Mononuclear cell (primary cell): ENCODE measurements around the gene PCDH10. TPM values are rescaled to one million over a fixed set of nuclear protein-coding genes. Genes with fewer than 3 reads are reported as not detected.
"Not testable (repeated sequence)": the region's sequence is repeated elsewhere in the genome, so short reads cannot be mapped to it uniquely, and the experiment has no call there.

Experiments used
- H3K27me3 ChIP-seq: 2 replicates; pipeline ENCODE4 v1.6.0; 2011; ENCODE audit warnings: low read length, control low read depth; ENCODE audit not compliant: insufficient read depth
- H3K4me1 ChIP-seq: 2 replicates; pipeline ENCODE4 v1.5.1; 2011; ENCODE audit warnings: mild to moderate bottlenecking, low read length, control low read depth; ENCODE audit not compliant: insufficient read depth
- H3K4me3 ChIP-seq: 2 replicates; pipeline ENCODE4 v1.5.1; 2011; ENCODE audit warnings: mild to moderate bottlenecking, low read length, moderate library complexity
- H3K9me3 ChIP-seq: 2 replicates; pipeline ENCODE4 v1.5.1; 2011; ENCODE audit warnings: low read depth, mild to moderate bottlenecking, control low read depth, low read length
- total RNA-seq: library from RNA; depleted of rRNA; stranded (reverse); fragments of >200 nt; gene quantifications from one replicate; pipeline ENCODE4 v1.2.3, GENCODE V29; 2012

PCDH10 gene
- total RNA-seq, 1 donor, result under 0.01 TPM

DNA sequence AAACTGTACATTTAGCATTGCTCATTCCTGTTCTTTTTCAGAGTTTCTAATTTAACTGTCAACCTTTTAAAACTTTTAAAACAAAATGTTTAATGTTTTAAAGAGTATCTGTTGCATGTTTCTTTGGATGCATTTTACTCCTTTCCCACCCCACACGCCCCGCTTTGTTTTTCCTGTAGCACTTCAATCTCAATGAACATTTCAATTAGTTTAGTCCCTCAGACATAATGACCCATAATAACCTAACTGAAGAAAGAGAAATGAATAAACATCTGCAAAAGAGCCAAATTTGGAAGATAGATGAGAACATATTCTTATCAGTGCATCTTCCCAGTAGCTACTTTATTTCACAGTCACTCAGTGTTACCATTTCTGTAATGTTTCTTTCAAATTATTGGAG, 7.5 kb downstream of the PCDH10 start:
- H3K4me3 ChIP-seq, result no peak overlapping the region

DNA sequence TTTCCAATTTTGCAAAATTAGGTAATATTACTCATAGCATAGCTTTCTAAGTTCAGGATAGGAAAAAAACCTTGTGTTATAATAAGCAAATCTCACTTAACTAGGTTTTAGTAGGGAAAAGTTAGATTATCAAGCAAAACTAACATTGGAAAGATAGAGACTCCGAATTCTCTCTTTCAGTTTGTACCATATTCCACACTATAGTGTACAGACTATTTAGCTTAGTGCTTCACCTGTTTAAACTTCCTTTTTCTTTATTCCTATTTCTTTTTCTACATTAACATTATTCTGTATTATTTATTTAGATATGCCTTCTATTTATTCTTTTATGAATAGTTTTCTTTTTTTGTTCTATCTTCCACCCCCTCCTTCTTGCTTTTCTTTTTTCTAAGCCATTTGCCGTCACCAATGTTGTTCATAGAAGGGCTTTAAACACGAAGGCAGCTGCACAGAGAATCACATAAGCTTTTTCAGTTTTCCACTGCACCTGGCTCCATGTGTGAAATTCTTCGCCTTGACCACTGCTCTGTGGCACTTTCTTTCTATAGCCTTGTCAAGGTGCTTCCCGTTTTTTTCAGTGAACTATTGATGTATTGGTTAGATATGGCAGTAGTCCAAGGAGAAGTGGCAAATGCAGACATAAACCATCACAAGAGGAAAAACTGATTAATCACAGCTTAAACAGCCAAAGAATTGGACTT, 8.5 kb downstream of the PCDH10 start:
- no peaks in the 10 kb centered on the region for H3K9me3 ChIP-seq
- H3K27me3 ChIP-seq, result peaks cover 26% of the 10 kb centered on the region
- H3K4me1 ChIP-seq, result no peaks in the 10 kb centered on the region
- H3K4me3 ChIP-seq, result no peak overlapping the region

More for the DNA sequence above, 7.5 kb downstream of the PCDH10 start:
- Histone ChIP-seq H3K9me3 (no peaks in the 10 kb centered on the region), H3K4me1 (no peaks in the 10 kb centered on the region), H3K27me3 (peaks cover 37% of the 10 kb centered on the region)

DNA sequence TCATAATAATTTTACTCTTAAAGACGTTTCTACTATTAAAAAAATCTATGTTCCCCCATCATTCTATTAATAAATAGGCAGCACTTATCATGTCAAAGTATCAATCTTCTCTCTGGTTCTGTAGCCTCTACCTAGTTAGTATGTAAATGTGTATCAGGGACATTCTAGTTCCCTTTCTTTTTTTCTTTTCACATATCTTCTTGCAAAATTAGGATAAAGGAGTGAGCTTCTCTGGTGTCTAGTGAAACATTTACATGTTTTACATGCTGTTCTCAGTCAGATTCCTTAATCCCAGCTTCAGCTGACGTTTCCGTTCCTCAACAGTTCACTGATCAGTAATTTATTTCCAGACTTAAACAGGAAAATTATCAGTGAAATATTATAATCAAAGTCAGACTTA, 11.8 kb downstream of the PCDH10 start:
- peaks cover 3% of the 10 kb centered on the region for H3K27me3 ChIP-seq
- no peak overlapping the region for H3K4me3 ChIP-seq
- no peaks in the 10 kb centered on the region for H3K4me1 ChIP-seq
- no peaks in the 10 kb centered on the region for H3K9me3 ChIP-seq

- H3K4me3 ChIP-seq, result no peak overlapping the region
- H3K4me1 ChIP-seq, result no peaks in the 10 kb centered on the region
- no peaks in the 10 kb centered on the region for H3K9me3 ChIP-seq
- H3K27me3 ChIP-seq, result no peaks in the 10 kb centered on the region
Measured at GRCh38 chr4:133161570-133162295, 12.6 kb downstream of the PCDH10 start.

GRCh38 chr4:133162941-133163340, 13.8 kb downstream of the PCDH10 start:
- Histone ChIP-seq H3K9me3 (no peaks in the 10 kb centered on the region), H3K4me1 (no peaks in the 10 kb centered on the region), H3K4me3 (no peak overlapping the region), H3K27me3 (no peaks in the 10 kb centered on the region)

DNA sequence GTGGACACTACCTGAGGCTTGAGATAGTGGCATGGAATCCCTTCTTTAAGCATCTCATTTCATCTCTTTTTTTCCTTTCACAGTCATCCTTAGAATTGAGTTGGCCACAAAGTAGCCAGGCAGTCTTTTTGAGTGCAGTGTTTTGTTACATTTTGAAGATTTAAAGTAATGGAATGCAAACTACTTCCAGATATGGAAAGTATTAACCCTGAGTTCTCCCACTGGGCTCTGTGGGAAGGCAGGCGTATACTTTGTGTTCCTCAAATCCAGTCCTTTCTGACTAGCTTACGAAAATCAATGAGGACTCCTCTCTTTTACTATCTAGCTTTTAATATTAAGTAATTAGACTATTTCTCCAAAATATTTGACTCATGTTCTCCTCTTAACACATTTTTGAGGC, 29.9 kb downstream of the PCDH10 start:
- H3K4me1 ChIP-seq, result no peaks in the 10 kb centered on the region
- no peaks in the 10 kb centered on the region for H3K9me3 ChIP-seq
- no peak overlapping the region for H3K4me3 ChIP-seq
- H3K27me3 ChIP-seq, result no peaks in the 10 kb centered on the region

DNA sequence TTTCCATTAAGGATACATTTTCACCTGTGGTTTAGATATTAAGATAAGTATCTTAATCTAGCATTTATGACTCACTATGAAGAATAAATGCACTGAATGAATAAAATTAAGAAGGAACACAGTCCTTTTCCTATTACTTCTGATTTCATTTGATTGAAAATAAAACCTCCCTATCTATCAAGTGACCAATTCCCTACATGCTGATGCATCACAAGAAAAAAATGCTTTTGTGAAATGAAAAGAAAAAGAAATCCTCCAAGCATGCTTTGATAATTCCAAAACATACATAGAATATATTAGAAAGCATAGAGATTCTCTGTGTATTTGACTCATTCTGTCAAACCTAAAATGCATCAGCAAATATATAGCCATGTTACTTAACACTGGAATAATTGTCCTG, 37.1 kb downstream of the PCDH10 start:
- no peak overlapping the region for H3K4me3 ChIP-seq
- no peaks in the 10 kb centered on the region for H3K4me1 ChIP-seq
- H3K9me3 ChIP-seq, result no peaks in the 10 kb centered on the region
- H3K27me3 ChIP-seq, result no peaks in the 10 kb centered on the region

- H3K9me3 ChIP-seq, result no peaks in the 10 kb centered on the region
- H3K4me1 ChIP-seq, result no peaks in the 10 kb centered on the region
- H3K4me3 ChIP-seq, result no peak overlapping the region
- H3K27me3 ChIP-seq, result no peaks in the 10 kb centered on the region
Measured at GRCh38 chr4:133186845-133187244, 37.8 kb downstream of the PCDH10 start.

DNA sequence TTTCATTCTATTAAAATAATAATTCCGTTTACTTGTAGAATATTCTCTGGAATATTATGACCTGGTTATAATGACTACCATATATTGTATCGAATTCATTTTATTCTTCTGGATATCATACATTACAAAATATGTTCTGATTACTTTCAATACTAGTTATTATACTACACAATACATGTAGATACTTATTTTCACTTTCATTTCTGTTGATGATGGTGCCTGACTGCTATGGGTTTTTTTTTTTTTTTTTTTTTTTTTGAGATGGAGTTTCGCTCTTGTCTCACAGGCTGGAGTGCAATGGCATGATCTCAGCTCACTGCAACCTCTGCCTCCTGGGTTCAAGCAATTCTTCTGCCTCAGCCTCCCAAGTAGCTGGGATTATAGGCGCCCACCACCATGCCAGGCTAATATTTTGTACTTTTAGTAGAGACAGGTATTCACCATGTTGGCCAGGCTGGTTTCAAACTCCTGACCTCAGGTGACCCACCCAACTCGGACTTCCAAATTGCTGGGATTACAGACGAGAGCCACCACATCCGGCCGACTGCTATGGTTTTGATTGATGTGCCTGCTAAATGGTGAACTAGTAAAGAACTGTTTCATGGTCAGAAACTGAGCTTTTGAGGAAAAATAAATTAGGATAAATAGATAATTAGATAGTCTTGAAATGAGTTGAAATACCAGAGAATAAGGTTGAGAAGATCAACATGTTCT, 39.5 kb downstream of the PCDH10 start:
- Histone ChIP-seq H3K4me3 (no peak overlapping the region), H3K9me3 (no peaks in the 10 kb centered on the region), H3K4me1 (no peaks in the 10 kb centered on the region), H3K27me3 (no peaks in the 10 kb centered on the region)

DNA sequence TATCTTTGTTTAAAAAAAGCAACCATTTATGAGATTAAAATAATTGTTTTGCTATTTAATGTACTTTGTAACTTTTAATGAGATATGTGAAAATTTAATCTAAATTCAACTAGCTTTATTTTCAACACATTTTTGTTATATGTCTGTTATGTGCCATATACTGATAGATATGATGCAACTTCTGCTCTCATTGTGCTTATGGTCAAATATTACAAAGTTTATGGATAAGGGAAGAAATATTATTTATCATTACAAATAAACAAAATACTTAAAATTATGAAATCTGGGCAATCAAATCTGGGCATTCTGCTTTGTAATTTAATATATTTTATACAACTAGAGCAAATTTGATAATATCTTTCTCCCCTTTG, 40.0 kb downstream of the PCDH10 start:
- H3K27me3 ChIP-seq, result no peaks in the 10 kb centered on the region
- H3K9me3 ChIP-seq, result no peaks in the 10 kb centered on the region
- H3K4me1 ChIP-seq, result no peaks in the 10 kb centered on the region
- H3K4me3 ChIP-seq, result no peak overlapping the region

GRCh38 chr4:133190098-133190497, 41.0 kb downstream of the PCDH10 start:
- Histone ChIP-seq H3K27me3 (no peaks in the 10 kb centered on the region), H3K4me1 (no peaks in the 10 kb centered on the region), H3K9me3 (no peaks in the 10 kb centered on the region), H3K4me3 (no peak overlapping the region)

DNA sequence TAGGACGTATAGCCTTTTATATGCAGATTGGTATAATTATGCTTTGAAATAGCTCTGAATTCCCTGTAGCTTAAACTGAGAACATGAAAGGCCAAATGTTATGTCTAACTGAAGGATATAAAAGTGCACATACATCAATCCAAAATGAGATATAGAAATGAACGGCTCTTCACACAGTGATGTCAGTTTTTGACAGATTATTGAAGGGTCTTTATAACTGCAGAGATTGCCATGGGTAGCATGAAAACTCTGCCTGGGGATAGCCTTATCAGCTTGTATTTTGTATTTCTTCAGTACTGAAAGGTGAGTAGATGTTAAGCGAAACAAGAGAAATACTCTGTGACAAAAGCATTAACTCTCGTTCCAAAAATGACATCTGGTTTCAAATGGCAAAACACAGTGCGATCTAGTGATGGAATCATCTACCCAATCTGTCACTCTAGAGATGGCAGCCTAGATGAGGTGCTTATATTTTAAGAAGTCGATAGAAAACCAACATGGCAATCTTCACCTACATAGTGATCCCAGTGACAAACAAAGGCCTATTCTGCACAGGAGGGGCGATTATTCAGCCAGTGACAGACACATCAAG, 59.7 kb downstream of the PCDH10 start:
- Histone ChIP-seq H3K4me1 (no peaks in the 10 kb centered on the region), H3K9me3 (no peaks in the 10 kb centered on the region), H3K27me3 (no peaks in the 10 kb centered on the region), H3K4me3 (no peak overlapping the region)

- H3K9me3 ChIP-seq, result no peaks in the 10 kb centered on the region
- no peaks in the 10 kb centered on the region for H3K4me1 ChIP-seq
- no peak overlapping the region for H3K4me3 ChIP-seq
- H3K27me3 ChIP-seq, result no peaks in the 10 kb centered on the region
Measured at GRCh38 chr4:133233922-133234321, 84.8 kb downstream of the PCDH10 start.

DNA sequence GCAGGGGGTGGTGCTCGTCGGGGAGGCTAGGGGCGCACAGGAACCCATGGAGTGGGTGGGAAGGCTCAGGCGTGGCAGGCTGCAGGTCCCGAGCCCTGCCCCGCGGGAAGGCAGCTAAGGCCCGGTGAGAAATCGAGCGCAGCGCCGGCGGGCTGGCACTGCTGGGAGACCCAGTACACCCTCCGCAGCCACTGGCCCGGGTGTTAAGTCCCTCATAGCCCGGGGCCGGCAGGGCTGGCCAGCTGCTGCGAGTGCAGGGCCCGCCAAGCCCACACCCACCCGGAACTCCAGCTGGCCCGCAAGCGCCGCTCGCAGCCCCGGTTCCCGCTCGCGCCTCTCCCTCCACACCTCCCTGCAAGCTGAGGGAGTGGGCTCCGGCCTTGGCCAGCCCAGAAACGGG, 91.4 kb downstream of the PCDH10 start:
- H3K4me1 ChIP-seq, H3K4me3 ChIP-seq, H3K9me3 ChIP-seq, H3K27me3 ChIP-seq: not testable (repeated sequence)
